PC-3 (cell line): ENCODE results near the gene JPT2. TPM values are rescaled to one million over a fixed set of nuclear protein-coding genes. Genes with fewer than 3 reads are reported as not detected.

Experiments used
- ATAC-seq: fragments of 200-7000 bp; cut with Tn5 transposase; 2 replicates; pipeline ENCODE4 v1.9.1; 2020; ENCODE audit warnings: mild to moderate bottlenecking, moderate library complexity
- BruUV-seq: library from RNA; stranded (reverse); fragments of 400-500 nt; replicated peaks from 2 replicates; lab custom pipeline; 2021; lab: Mats Ljungman, UMichigan
- CTCF ChIA-PET: fragments of 300-600 bp; sonication (Branson Sonifier 250); formaldehyde crosslinking; loops from one replicate; lab custom pipeline; 2022; ENCODE audit warnings: antibody characterized with exemption; lab: Charles Lee
- POLR2A ChIA-PET: fragments of 300-600 bp; sonication (Branson Sonifier 250); formaldehyde crosslinking; loops from one replicate; lab custom pipeline; 2022; ENCODE audit warnings: antibody characterized with exemption; ENCODE audit not compliant: unreplicated experiment; lab: Charles Lee
- DNase-seq: peaks from one replicate; pipeline ENCODE4 v3.0.0-alpha.2; 2015
- H2AFZ ChIP-seq: fragments of 300-600 bp; sonication (generic); 2 replicates; pipeline ENCODE4 v1.6.0; 2016; ENCODE audit warnings: antibody characterized with exemption, low read length
- H3F3A ChIP-seq: fragments of 300-600 bp; sonication (generic); one replicate; pipeline ENCODE4 v1.6.0; 2017; ENCODE audit warnings: antibody characterized with exemption, low read length, control low read depth, mild to moderate bottlenecking; ENCODE audit not compliant: unreplicated experiment
- H3K27ac ChIP-seq: fragments of 300-600 bp; sonication (generic); 2 replicates; pipeline ENCODE4 v1.5.1; 2016; ENCODE audit warnings: mild to moderate bottlenecking, low read length
- H3K27me3 ChIP-seq: fragments of 300-600 bp; sonication (generic); 2 replicates; pipeline ENCODE4 v1.6.1; 2016; ENCODE audit warnings: low read length, mixed read lengths
- H3K36me3 ChIP-seq: fragments of 300-600 bp; sonication (generic); 2 replicates; pipeline ENCODE4 v1.6.1; 2016; ENCODE audit warnings: low read depth, mixed run types, low read length, mixed read lengths
- H3K4me1 ChIP-seq: fragments of 300-600 bp; sonication (generic); 2 replicates; pipeline ENCODE4 v1.5.1; 2016; ENCODE audit warnings: low read length; ENCODE audit not compliant: insufficient read depth
- H3K4me2 ChIP-seq: fragments of 300-600 bp; sonication (generic); 2 replicates; pipeline ENCODE4 v1.6.0; 2016; ENCODE audit warnings: low read length
- H3K4me3 ChIP-seq: fragments of 300-600 bp; sonication (generic); 2 replicates; pipeline ENCODE4 v1.5.1; 2016; ENCODE audit warnings: mild to moderate bottlenecking, low read length, mixed read lengths
- H3K79me2 ChIP-seq: fragments of 300-600 bp; sonication (generic); 2 replicates; pipeline ENCODE4 v1.6.1; 2017; ENCODE audit warnings: low read length, mixed read lengths
- H3K9ac ChIP-seq: fragments of 300-600 bp; sonication (generic); 2 replicates; pipeline ENCODE4 v1.6.0; 2016; ENCODE audit warnings: mild to moderate bottlenecking, low read length
- H3K9me2 ChIP-seq: fragments of 300-600 bp; sonication (generic); replicated peaks from 2 replicates; pipeline ENCODE4 v1.6.1; 2016; ENCODE audit warnings: mixed run types, low read length, mixed read lengths
- H3K9me3 ChIP-seq: fragments of 300-600 bp; sonication (generic); 2 replicates; pipeline ENCODE4 v1.6.1; 2016; ENCODE audit warnings: low read length, mixed read lengths
- H4K20me1 ChIP-seq: fragments of 300-600 bp; sonication (generic); 2 replicates; pipeline ENCODE4 v1.6.1; 2016; ENCODE audit warnings: low read length, mixed read lengths
- CTCF ChIP-seq: fragments of 300-600 bp; sonication (generic); conservative IDR thresholded peaks from 2 replicates; pipeline ENCODE4 v1.5.1; 2017; ENCODE audit warnings: antibody characterized with exemption, low read depth, mild to moderate bottlenecking, low read length
- EZH2 ChIP-seq: fragments of 300-600 bp; sonication (generic); IDR thresholded peaks from one replicate; pipeline ENCODE4 v1.6.1; 2017; ENCODE audit warnings: antibody characterized with exemption, mild to moderate bottlenecking, low read length; ENCODE audit not compliant: unreplicated experiment
- EZH2phosphoT487 ChIP-seq: fragments of 300-600 bp; sonication (generic); IDR thresholded peaks from 2 replicates; pipeline ENCODE4 v1.6.1; 2018; ENCODE audit warnings: mild to moderate bottlenecking, antibody characterized with exemption, low read length, borderline replicate concordance
- intact Hi-C: fragments of 100-400 bp; cut with micrococcal nuclease; formaldehyde crosslinking; loops from 2 replicates; pipeline ENCODE4 v1.9.0; 2023
- total RNA-seq: library from RNA; depleted of rRNA; stranded (reverse); fragments of >200 nt; gene quantifications from 2 replicates; pipeline ENCODE4 v1.2.3, GENCODE V29; 2014

Gene JPT2
- total RNA-seq, 1 experiment from 2014 or later, result 85.2 TPM

GRCh38 chr16:1655909-1656807 is 21.9 kb upstream of the JPT2 start:
- BruUV-seq, result no TSS peak
- ChIA-PET CTCF (no interaction called here), POLR2A (no interaction called here)

GRCh38 chr16:1656808-1657617 is 21.1 kb upstream of the JPT2 start:
- no peaks in the 10 kb centered on the region for H3F3A ChIP-seq
- H2AFZ ChIP-seq, result no peak overlapping the region
- H3K27me3 ChIP-seq, result no peaks in the 10 kb centered on the region
- no peak overlapping the region for H3K27ac ChIP-seq
- POLR2A ChIA-PET, result no interaction called here
- ATAC-seq (no peak), DNase-seq (no peak)
- no peak for TF ChIP-seq CTCF
- TF ChIP-seq EZH2phosphoT487, result no peak
- TF ChIP-seq EZH2, result no peak
- H3K4me1 ChIP-seq, result no peaks in the 10 kb centered on the region
- H4K20me1 ChIP-seq, result no peaks in the 10 kb centered on the region
- peaks cover 4% of the 10 kb centered on the region; the same call in 1 of the 2 replicates for H3K36me3 ChIP-seq
- CTCF ChIA-PET, result no interaction called here
- H3K9ac ChIP-seq, result no peak overlapping the region
- H3K9me2 ChIP-seq, result no peaks in the 10 kb centered on the region
- no peak overlapping the region for H3K4me2 ChIP-seq
- intact Hi-C loops, result no loop called here
- H3K4me3 ChIP-seq, result no peak overlapping the region
- no TSS peak for BruUV-seq
- no peaks in the 10 kb centered on the region for H3K79me2 ChIP-seq
- H3K9me3 ChIP-seq, result no peaks in the 10 kb centered on the region

More at GRCh38 chr16:1655909-1656807, 21.9 kb upstream of the JPT2 start:
- H3K9me3 ChIP-seq, result no peaks in the 10 kb centered on the region
- H3K4me2 ChIP-seq, result no peak overlapping the region
- intact Hi-C loops, result no loop called here
- ATAC-seq, result no peak
- no peak overlapping the region for H3K27ac ChIP-seq
- H3K9me2 ChIP-seq, result no peaks in the 10 kb centered on the region
- no peak for DNase-seq
- no peaks in the 10 kb centered on the region for H3K79me2 ChIP-seq
- no peak overlapping the region for H3K4me3 ChIP-seq
- H4K20me1 ChIP-seq, result 0 out of 2 replicates have a peak, but pooled peaks cover 5% of the 10 kb centered on the region
- peaks cover 11% of the 10 kb centered on the region; the same call in 1 of the 2 replicates for H3K36me3 ChIP-seq
- H3K9ac ChIP-seq, result no peak overlapping the region
- H2AFZ ChIP-seq, result no peak overlapping the region
- peaks cover 7% of the 10 kb centered on the region for H3F3A ChIP-seq
- TF ChIP-seq EZH2 (no peak), EZH2phosphoT487 (no peak), CTCF (no peak)
- no peaks in the 10 kb centered on the region for H3K4me1 ChIP-seq
- H3K27me3 ChIP-seq, result no peaks in the 10 kb centered on the region
